Erythroblast (primary cell): ENCODE results near the gene CHAT.

Experiments
- GATA1 ChIP-seq: IDR thresholded peaks from 2 replicates; pipeline ENCODE4 v1.6.1; 2011; ENCODE audit warnings: low read depth, mild to moderate bottlenecking, control low read depth, low read length, moderate library complexity
- POLR2A ChIP-seq: IDR thresholded peaks from 2 replicates; pipeline ENCODE4 v1.6.1; 2011; ENCODE audit warnings: mild to moderate bottlenecking, low read length

GRCh38 chr10:49578392-49578791 lies 35.4 kb upstream of the CHAT start:
- no peak for TF ChIP-seq POLR2A
- no peak for TF ChIP-seq GATA1
